ENCODE data around the gene WWC1.
"Not testable (repeated sequence)": the region's sequence is repeated elsewhere in the genome, so short reads cannot be mapped to it uniquely, and the experiment has no call there.

WWC1 gene

DNA sequence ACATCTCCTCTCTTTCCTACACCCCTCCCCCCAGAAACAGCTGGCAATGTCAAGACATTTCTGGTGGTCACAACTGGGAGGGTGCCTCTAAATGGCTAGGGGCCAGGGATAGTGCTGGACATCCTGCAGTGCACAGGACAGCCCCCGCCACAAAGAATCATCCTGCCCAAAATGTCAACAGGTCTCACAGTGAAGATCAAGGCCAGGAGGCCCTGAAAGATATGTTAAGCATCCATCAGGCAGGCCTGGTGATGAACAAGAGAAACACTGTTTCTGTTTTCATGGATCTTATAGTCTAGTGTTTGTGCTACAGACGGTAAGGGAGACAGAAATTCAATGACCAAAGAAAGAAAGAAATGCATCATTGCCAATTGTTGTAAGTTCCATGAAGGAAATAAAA lies 45.9 kb downstream of the WWC1 start:
- no peaks in the 10 kb centered on the region for H3K9me3 ChIP-seq (ENCODE audit: insufficient read depth, low read depth, low read length)
- H2BK5ac ChIP-seq (ENCODE audit: low read depth, low read length, poor library complexity) = no peak overlapping the region
- H3K9ac ChIP-seq (ENCODE audit: low read length) = no peak overlapping the region
- no peak overlapping the region for H3K18ac ChIP-seq (ENCODE audit: low read length)
- H3K36me3 ChIP-seq (ENCODE audit: control insufficient read depth in 1 of 2, insufficient read depth in 2 of 2, low read length in 2 of 2) = no peaks in the 10 kb centered on the region
- H4K91ac ChIP-seq (ENCODE audit: low read depth, low read length) = no peak overlapping the region
- no peak overlapping the region for H3K4me2 ChIP-seq (ENCODE audit: low read length)
- H3K14ac ChIP-seq (ENCODE audit: low read length) = no peak overlapping the region
- H3K27ac ChIP-seq (ENCODE audit: low read depth, low read length) = no peak overlapping the region
- no CpG with 5 or more reads among the region's 2 CpGs for WGBS (ENCODE audit: extremely low coverage, insufficient coverage, insufficient read length)
- no peak overlapping the region for H2AFZ ChIP-seq (ENCODE audit: insufficient read depth, low read length, poor library complexity)
- no peaks in the 10 kb centered on the region for H3K27me3 ChIP-seq (ENCODE audit: insufficient read depth, low read length)
- H4K8ac ChIP-seq (ENCODE audit: low read depth, low read length) = no peak overlapping the region
- H3K4me1 ChIP-seq (ENCODE audit: control insufficient read depth in 1 of 2, insufficient read depth in 2 of 2, low read length in 2 of 2) = peaks cover 2 to 12% of the 10 kb centered on the region in 2 experiments
- H2AK5ac ChIP-seq (ENCODE audit: low read length) = no peak overlapping the region
- DNase-seq = no peak
- no peak overlapping the region for H2BK120ac ChIP-seq (ENCODE audit: insufficient read depth, low read length, poor library complexity)
- no peak overlapping the region for H3K4ac ChIP-seq (ENCODE audit: low read depth, low read length)
- no peaks in the 10 kb centered on the region for H3K79me2 ChIP-seq (ENCODE audit: control insufficient read depth, insufficient read depth, low read length, poor library complexity)
- no peak overlapping the region for H2BK12ac ChIP-seq (ENCODE audit: low read length)
- H3K23ac ChIP-seq (ENCODE audit: low read length) = no peak overlapping the region
- no peaks in the 10 kb centered on the region for H3K79me1 ChIP-seq (ENCODE audit: low read length)
- no peak overlapping the region for H3K4me3 ChIP-seq (ENCODE audit: low read depth, low read length)
- no peak overlapping the region for H4K12ac ChIP-seq (ENCODE audit: low read depth, low read length)

- H3K4me1 ChIP-seq (ENCODE audit: control insufficient read depth in 1 of 2, insufficient read depth in 2 of 2, low read length in 2 of 2) = peaks cover 2 to 12% of the 10 kb centered on the region in 2 experiments
- no peak overlapping the region for H4K12ac ChIP-seq (ENCODE audit: low read depth, low read length)
- no peak overlapping the region for H3K14ac ChIP-seq (ENCODE audit: low read length)
- no peak overlapping the region for H3K4ac ChIP-seq (ENCODE audit: low read depth, low read length)
- DNase-seq = no peak
- no peaks in the 10 kb centered on the region for H3K36me3 ChIP-seq (ENCODE audit: control insufficient read depth in 1 of 2, insufficient read depth in 2 of 2, low read length in 2 of 2)
- H2BK5ac ChIP-seq (ENCODE audit: low read depth, low read length, poor library complexity) = no peak overlapping the region
- no peak overlapping the region for H2AK5ac ChIP-seq (ENCODE audit: low read length)
- no peaks in the 10 kb centered on the region for H3K9me3 ChIP-seq (ENCODE audit: insufficient read depth, low read depth, low read length)
- H3K4me3 ChIP-seq (ENCODE audit: low read depth, low read length) = no peak overlapping the region
- no CpG with 5 or more reads among the region's 5 CpGs for WGBS (ENCODE audit: extremely low coverage, insufficient coverage, insufficient read length)
- no peak overlapping the region for H3K18ac ChIP-seq (ENCODE audit: low read length)
- no peak overlapping the region for H3K4me2 ChIP-seq (ENCODE audit: low read length)
- H4K91ac ChIP-seq (ENCODE audit: low read depth, low read length) = no peak overlapping the region
- H3K23ac ChIP-seq (ENCODE audit: low read length) = no peak overlapping the region
- no peaks in the 10 kb centered on the region for H3K79me1 ChIP-seq (ENCODE audit: low read length)
- no peak overlapping the region for H3K27ac ChIP-seq (ENCODE audit: low read depth, low read length)
- H4K8ac ChIP-seq (ENCODE audit: low read depth, low read length) = no peak overlapping the region
- no peaks in the 10 kb centered on the region for H3K79me2 ChIP-seq (ENCODE audit: control insufficient read depth, insufficient read depth, low read length, poor library complexity)
- H2BK12ac ChIP-seq (ENCODE audit: low read length) = no peak overlapping the region
- H3K27me3 ChIP-seq (ENCODE audit: insufficient read depth, low read length) = no peaks in the 10 kb centered on the region
- no peak overlapping the region for H2BK120ac ChIP-seq (ENCODE audit: insufficient read depth, low read length, poor library complexity)
- no peak overlapping the region for H3K9ac ChIP-seq (ENCODE audit: low read length)
- no peak overlapping the region for H2AFZ ChIP-seq (ENCODE audit: insufficient read depth, low read length, poor library complexity)
Observed at GRCh38 chr5:168339109-168339771, 47.8 kb downstream of the WWC1 start.

- H2AK5ac ChIP-seq (ENCODE audit: low read length); H3K79me2 ChIP-seq (ENCODE audit: control insufficient read depth, insufficient read depth, low read length, poor library complexity); H3K14ac ChIP-seq (ENCODE audit: low read length); DNase-seq; H4K8ac ChIP-seq (ENCODE audit: low read depth, low read length); H3K23ac ChIP-seq (ENCODE audit: low read length); H3K9me3 ChIP-seq (ENCODE audit: insufficient read depth, low read depth, low read length); H3K4ac ChIP-seq (ENCODE audit: low read depth, low read length); H4K91ac ChIP-seq (ENCODE audit: low read depth, low read length); H3K4me2 ChIP-seq (ENCODE audit: low read length); H2BK120ac ChIP-seq (ENCODE audit: insufficient read depth, low read length, poor library complexity); H3K79me1 ChIP-seq (ENCODE audit: low read length); H3K18ac ChIP-seq (ENCODE audit: low read length); H3K4me3 ChIP-seq (ENCODE audit: low read depth, low read length); H3K36me3 ChIP-seq (ENCODE audit: control insufficient read depth in 1 of 2, insufficient read depth in 2 of 2, low read length in 2 of 2); H3K4me1 ChIP-seq (ENCODE audit: control insufficient read depth in 1 of 2, insufficient read depth in 2 of 2, low read length in 2 of 2); H2AFZ ChIP-seq (ENCODE audit: insufficient read depth, low read length, poor library complexity); H3K27me3 ChIP-seq (ENCODE audit: insufficient read depth, low read length); H2BK12ac ChIP-seq (ENCODE audit: low read length); H3K9ac ChIP-seq (ENCODE audit: low read length); H4K12ac ChIP-seq (ENCODE audit: low read depth, low read length); H2BK5ac ChIP-seq (ENCODE audit: low read depth, low read length, poor library complexity); H3K27ac ChIP-seq (ENCODE audit: low read depth, low read length): not testable (repeated sequence)
- no CpG with 5 or more reads among the region's 3 CpGs for WGBS (ENCODE audit: extremely low coverage, insufficient coverage, insufficient read length)
Observed at GRCh38 chr5:168339772-168340140, 48.3 kb downstream of the WWC1 start.

GRCh38 chr5:168340487-168340886 lies 49.0 kb downstream of the WWC1 start:
- Histone ChIP-seq H3K36me3 (ENCODE audit: control insufficient read depth in 1 of 2, insufficient read depth in 2 of 2, low read length in 2 of 2) (no peaks in the 10 kb centered on the region), H4K12ac (ENCODE audit: low read depth, low read length) (no peak overlapping the region), H3K27me3 (ENCODE audit: insufficient read depth, low read length) (no peaks in the 10 kb centered on the region), H2BK120ac (ENCODE audit: insufficient read depth, low read length, poor library complexity) (no peak overlapping the region), H2AFZ (ENCODE audit: insufficient read depth, low read length, poor library complexity) (no peak overlapping the region), H3K79me1 (ENCODE audit: low read length) (no peaks in the 10 kb centered on the region), H2BK12ac (ENCODE audit: low read length) (no peak overlapping the region), H3K4me1 (ENCODE audit: control insufficient read depth in 1 of 2, insufficient read depth in 2 of 2, low read length in 2 of 2) (peaks cover 2 to 6% of the 10 kb centered on the region in 2 experiments), H3K4ac (ENCODE audit: low read depth, low read length) (no peak overlapping the region), H3K9ac (ENCODE audit: low read length) (no peak overlapping the region), H3K18ac (ENCODE audit: low read length) (no peak overlapping the region), H2BK5ac (ENCODE audit: low read depth, low read length, poor library complexity) (no peak overlapping the region), H3K9me3 (ENCODE audit: insufficient read depth, low read depth, low read length) (no peaks in the 10 kb centered on the region), H4K8ac (ENCODE audit: low read depth, low read length) (no peak overlapping the region), H2AK5ac (ENCODE audit: low read length) (no peak overlapping the region), H4K91ac (ENCODE audit: low read depth, low read length) (no peak overlapping the region), H3K79me2 (ENCODE audit: control insufficient read depth, insufficient read depth, low read length, poor library complexity) (no peaks in the 10 kb centered on the region), H3K14ac (ENCODE audit: low read length) (no peak overlapping the region), H3K4me2 (ENCODE audit: low read length) (no peak overlapping the region), H3K4me3 (ENCODE audit: low read depth, low read length) (no peak overlapping the region), H3K23ac (ENCODE audit: low read length) (no peak overlapping the region), H3K27ac (ENCODE audit: low read depth, low read length) (no peak overlapping the region)
- no CpG with 5 or more reads among the region's 1 CpG for WGBS (ENCODE audit: extremely low coverage, insufficient coverage, insufficient read length)
- no peak for DNase-seq

Data from trophoblast cell (in vitro differentiated cells and primary cell).